Ammon's horn (tissue), 1 donor: ENCODE measurements around the gene SNX5.
"Not testable (repeated sequence)": the region's sequence is repeated elsewhere in the genome, so short reads cannot be mapped to it uniquely, and the experiment has no call there.

Experiments used
- DNase-seq: peaks from one replicate; pipeline ENCODE4 v3.0.0-alpha.2; 2016; ENCODE audit warnings: low spot score

The SNX5 gene

DNA sequence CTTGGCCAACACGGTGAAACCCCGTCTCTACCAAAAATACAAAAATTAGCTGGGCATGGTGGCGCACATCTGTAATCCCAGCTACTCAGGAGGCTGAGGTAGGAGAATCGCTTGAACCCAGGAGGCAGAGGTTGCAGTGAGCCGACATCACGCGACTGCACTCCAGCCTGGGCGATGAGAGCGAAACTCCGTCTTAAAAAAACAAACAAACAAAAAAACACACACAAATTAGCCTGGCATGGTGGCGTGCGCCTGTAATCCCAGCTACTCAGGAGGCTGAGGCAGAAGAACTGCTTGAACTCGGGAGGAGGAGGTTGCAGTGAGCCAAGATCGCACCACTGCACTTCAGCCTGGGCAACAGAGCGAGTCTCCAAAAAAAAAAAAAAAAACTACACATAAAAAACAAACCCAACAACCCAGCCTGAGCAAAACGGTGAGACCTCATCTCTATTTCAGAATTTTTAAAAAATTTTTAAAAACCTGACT, 8.2 kb downstream of the SNX5 start:
- not testable (repeated sequence) for DNase-seq

DNA sequence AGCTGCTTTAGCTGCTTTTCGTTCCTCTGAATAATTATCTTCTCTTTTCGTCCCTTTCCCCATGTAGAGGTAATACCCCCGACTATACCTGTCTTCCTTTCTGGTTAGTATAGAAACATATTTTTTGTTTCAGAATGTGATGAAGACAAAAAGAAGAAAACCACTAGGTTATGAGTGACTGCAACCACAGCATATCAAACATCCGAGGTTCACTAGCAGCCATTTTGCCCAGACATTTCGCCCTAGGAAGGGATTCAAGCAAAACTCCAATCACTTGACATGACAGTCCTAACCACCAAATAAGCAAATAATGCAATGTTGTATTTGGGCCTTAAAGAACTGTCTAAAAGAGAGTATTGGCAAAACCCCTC, 9.4 kb downstream of the SNX5 start:
- no peak for DNase-seq

DNA sequence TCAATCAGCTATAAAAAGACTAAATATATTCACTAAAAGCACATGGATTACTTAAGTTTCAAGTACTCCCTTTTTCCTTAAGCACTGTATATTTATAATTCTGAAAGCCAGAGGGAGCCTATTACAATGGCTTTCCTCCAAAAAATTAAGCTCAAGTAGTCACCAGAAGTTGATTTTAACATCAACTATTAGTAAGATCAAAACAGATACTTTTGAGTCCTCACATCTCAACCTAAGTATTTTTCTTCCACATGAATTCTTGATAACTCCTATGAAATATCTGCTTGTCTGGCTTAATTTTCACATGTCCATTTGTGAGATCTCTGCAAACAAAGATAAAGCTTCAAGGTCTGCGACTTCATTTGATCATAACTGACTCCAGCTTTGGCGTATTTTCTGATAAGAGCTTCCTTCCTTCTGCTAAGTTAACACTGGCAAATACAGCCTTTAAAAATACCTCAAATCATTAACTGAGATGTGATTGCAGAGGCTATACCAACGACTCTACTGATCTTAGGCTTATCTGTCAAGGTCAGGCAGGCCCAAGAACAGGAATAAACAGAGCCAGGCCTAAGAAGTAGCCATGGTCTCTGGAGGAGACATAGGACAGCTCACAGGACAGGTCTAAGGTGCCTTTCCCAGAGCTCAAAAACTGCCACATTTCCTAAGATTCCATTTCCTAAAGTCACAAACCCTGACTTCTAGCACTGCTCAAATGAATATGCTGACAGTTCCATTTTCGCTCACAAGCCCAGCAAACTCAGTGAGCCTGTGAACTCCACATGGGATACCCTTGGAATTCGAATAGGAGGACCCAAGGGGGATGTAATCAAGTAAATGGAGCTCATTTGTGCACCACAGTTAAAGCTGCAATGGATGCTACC, 10.0 kb downstream of the SNX5 start:
- DNase-seq, result no peak

DNA sequence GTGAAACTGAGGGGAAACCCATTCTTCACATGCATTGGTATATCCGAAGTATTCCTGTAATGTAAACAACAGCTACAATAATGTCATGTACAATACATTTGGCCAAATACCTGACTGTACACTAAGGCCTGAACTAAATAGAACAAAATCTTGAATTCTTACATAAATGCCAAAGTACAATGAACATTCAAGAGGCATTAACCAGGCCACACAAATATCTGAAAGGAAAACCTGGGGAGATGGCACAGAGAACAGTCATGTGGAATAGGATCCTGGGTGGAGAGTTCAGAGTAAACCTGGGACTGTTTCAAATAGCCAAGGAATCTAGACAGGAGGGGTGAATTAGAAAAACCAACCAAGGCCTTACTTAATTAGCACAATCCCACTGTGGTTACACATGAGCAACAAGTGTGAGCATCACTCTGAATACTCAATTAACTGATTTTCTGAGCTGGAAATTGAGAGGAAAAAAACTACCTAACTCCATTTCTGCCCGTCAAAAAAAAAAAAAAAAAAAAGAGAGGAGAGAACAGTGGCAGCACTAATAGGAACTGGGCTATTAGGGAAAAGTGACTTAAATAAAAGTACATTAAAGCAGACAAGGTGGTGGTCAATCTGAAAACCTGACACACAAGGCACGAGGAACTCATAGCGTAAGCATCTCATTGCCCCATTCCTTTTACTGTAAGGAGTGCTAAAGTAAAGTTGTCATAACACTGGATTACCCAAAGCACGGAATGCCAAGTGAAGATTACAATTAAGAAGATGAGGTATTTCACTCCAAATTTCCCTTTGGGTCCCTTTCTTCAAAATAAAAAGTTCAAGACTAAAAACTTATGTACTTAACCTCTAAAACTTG, 10.9 kb downstream of the SNX5 start:
- DNase-seq, result no peak

DNA sequence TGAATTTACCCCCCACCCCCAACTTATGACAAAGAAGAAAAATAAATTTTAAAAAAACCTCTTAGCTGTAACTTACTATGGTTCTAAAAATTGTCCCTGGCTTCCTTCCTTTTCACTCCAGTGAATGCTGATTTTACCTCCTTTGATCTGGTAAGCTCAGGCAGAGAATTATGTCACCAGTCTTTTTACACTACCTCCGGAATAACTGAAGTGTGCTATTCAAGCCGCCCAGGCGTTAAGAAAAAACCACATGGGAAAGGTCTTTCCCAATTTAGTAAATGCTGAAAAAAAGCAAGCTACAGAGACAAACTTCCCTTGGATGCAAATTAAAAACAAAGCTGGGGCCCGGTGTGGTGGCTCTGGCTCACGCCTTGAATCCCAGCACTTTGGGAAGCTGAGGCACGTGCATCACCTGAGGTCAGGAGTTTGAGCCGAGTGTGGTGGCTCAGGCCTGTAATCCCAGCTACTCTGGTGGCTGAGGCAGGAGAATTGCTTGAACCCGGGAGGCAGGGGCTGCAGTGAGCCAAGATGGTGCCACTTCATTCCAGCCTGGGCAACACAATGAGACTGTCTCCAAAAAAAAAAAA, 12.4 kb downstream of the SNX5 start:
- DNase-seq, result no peak

DNA sequence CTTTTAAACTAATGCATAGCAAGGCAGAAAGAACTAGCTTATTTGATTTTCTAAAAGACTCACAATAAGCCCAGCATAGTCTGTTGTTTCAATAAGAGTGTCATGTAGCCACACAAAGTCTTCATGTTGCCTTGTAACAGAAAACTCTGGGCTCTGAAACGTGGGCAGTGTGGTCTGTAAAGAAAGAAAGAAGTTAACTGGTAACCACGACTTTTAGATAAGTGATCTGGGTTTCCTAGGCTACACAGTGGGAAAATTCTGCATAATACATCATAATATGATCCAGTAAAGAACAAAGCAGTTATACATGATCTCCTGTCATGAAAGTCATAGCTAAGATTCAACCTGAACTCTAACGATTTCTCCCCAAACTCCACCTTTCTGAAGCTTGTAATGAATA, 13.3 kb downstream of the SNX5 start:
- no peak for DNase-seq

DNA sequence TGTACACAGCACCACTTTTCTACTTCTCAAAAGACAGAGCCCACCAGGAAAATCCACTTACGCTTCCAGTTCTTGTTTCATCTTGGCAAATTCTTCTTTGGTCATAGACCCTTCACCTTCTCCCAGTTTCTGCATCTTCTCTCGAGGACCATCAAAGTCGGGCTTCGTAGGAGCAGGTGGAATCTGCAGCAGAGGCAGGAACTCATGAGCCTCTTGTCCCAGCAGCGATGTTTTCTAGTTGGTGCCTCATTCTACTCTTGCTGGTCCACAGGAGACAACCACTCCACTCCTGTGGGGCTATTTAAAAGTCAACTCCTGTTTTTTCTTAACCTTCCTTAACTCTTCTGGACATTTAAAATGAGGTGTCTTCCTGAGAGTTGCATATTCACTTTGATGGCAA, 14.7 kb downstream of the SNX5 start:
- DNase-seq, result no peak

DNA sequence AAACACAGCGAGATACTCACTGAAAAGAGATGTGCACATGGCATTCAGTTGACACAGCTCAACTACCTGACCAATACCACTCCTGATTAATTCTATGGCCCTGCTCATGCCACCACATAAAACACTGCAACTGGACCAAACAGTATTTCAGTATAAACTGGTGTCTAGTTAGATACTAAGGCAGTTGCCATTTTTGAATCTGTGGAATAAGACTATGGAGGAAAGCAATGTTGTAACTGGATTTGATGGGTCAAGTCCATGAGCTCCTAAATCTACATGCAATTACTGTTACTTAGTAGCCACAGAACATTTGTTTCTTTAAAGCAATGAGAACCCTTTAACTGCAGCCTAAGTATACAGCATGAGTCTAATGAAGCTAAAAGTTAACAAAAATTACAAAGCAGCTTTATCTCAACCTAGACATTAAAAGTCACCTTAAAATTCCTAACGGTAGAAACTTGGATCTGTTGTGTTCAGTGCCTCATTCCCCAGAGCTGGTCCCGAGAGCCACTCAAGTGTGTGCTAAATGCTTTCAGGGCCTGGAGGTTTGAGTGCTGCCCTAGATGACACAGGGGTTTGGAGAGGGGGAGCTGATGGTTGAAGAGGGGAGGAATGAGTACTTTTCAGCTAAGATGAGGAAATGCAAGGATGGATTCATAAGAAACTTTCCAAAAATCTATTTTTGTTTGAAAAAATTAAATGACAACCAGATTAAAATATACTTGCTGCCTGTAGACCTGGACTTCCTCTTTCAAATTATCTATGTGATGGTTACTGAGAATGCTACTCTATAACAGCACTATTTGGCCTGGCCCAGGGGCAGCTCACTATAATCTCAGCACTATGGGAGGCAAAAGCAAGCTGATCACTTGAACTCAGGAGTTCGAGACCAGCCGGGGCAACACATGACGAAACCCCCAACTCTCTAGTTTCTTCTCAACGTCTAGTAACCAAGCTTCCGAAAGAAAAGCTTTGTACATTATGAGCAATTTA, 15.6 kb downstream of the SNX5 start:
- no peak for DNase-seq

DNA sequence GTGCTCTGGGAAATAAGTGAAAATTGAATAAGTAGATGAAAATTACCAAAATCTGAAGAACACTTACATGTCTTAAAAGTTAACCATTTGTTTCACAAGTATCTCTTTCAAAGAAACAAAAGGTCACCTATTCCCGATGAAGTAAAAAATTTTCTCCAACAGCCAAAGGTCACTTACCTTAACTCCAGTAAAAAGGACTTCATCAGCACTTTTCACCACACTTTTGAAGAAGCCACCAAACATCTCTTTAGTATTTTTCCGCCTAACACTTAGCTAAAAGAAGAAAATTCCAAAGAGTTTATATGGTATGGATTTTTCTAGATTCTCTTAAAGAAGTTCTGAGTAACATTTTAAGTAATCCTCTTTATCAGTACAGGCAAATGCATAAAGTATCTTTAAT, 17.3 kb downstream of the SNX5 start:
- no peak for DNase-seq

DNA sequence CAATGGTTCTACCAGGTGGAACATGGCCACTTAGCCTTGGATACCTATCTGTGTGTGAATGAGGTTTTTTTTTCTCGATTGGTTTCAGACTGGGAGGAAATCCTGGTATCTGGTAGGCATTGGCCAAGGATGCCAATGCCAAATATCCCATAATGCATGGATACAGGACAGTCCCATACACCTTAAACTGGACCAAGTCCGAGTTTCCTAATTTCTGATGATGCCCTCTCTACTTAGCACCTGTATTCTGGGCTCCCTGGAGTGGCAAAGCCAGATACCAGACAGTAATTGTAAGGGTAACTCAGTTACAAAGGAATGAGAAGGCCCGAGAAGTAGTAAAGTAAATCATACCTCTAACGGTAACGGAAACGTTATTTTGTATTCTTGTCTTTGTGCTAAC, 17.9 kb downstream of the SNX5 start:
- no peak for DNase-seq

DNA sequence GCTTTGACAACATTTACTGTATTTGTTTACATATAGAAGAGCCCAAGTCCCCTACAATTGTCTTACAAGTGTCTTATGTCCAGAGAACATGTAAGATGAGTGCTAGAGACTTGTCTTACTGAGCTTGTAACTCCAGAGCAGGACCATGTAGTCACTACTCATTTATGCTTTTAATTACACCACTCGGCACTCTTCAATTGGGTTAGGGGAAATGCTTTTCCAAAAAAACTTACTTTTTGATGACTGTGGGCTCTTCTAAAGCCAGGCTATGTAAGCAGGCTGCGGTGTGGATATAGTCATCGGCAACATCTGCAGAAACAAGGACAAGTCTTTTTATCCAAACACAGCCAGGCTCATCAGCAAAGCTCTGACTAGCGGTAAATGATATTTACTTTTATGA, 18.7 kb downstream of the SNX5 start:
- no peak for DNase-seq

DNA sequence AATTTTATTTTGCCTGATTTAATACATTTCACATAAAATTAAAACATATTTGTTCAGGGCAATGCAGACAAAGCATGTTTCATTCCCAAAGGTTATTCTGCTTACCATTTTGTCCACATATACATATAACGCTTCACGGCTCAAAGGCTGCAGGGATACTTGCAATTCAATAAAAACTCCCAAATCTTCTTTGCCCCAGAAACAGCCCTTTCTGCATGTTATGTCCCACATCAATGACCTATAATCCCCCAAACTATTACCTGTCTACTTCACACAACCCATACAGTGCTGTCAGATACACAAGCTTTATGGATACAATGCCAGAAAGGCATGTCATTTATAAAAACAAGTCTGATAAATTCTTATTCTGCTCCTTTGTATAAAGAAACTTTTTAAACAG, 20.2 kb downstream of the SNX5 start:
- DNase-seq, result no peak

DNA sequence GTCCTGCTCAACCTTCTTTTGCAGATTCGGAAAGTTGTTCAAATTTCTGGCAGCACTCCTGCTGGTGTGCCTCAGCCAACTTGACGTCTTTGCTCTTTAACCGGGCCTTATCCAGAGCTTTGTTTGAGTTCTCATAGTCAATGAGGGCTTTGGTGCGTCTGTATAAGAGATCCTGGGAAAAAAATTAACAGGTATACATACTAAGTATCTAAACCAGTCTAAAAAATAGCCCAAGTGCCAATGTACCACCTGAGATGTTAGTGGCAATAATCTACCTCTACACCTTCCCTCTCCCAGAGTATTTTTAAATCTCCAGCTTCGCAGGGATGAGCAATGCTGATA, 21.1 kb downstream of the SNX5 start:
- DNase-seq, result no peak

DNA sequence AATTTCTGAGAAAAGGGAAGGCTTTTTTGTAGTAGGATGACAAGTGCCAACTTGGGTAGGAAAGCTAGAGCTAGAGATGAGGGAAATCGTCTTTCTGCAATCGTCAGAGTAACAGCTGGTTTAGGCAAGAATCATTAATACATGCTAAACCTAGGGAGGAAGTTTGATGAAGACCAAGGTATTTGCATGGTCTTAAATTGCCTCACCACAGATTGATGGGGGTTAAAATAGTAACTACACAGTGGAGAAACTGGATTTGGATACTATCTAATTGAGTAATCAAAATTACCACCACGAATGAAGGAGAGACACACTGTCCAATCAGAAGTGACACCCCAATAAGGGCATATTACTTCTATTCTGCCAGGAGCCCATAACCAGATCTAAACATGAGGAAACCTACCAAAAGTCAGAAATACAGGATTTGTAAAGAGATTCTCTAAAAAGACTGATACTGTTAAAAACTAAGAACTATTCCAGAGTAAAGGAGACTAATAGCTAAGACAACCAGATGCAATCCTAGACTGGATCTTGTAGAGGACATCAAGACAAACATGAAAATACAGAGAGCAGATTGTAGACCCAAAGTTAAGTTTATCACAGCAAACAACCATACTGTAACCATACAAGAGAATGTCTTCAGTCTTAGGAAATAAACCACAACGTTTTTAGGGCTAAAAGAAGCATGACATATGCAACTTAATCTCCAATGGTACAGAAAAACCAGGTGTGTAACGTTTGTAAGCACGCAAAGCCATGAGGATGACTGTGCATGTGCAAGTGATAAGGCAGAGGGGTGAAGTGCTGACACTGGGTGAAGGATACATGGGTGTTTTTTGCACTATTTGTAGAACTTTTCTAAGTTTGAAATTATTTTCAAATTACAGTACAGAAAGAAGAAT, 21.8 kb downstream of the SNX5 start:
- DNase-seq, result no peak

DNA sequence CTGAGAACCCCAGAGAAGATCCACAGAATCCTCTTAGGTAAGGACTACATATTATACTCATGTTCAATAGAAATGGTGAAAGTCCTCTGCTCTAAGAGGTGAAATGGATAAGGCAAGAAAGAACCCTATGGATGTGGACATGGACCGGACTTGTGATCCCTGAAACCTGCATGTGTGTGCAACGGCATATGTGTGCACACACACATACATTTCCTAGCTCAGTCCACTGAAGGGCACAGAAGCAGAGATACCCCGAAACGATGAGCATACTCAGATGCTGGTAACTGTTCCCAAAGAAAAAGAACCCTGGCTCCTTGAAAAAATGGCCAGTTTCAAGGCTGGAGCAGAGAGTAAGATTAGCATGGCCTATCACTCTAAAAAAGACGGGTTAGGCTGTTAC, 22.6 kb downstream of the SNX5 start:
- no peak for DNase-seq

DNA sequence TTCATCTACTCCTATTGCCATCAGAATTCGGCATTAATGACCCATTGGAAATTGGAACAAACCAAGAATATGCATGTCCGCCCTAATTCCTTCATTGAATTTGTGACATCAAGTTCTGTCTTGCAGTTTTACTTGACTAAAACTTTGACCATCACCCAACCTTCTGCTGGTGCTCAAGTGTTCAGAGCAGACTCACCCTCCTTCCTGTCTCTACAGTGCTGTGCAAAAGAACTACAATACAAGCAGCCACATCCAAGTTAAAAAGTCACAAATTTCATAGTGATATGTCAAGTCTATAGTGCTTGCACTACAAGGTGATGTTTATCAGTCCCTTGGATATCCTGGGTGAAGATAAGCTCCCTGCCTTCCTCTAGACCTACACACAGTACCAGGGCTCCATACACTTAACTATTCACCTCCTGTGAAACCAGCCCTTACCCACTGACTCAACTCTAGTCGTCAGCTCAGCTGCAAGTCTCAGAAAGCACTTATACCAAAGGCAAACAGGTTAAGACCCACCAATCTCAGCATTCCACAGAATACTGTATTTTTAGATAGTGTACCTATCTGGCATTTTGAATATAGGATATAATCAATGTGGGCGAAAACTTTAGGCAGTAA, 23.6 kb downstream of the SNX5 start:
- DNase-seq, result no peak

DNA sequence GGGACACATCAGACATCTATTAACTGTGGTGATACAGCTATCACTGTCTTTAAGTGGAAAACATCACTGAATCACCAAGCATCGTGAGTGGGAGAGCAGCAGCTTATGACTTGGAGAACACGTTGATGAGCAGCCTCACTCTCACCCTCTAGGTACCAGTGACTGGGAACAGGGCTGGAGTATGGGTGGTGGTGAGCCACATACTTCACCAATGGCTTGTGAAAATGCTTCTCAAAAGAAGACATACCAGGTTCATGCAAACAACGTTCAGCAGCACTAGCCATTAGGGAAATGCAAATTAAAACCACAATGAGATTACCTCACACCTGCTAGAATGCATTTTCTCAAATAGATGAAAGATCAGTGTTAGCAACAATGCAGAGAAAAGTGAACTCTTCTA, 25.3 kb downstream of the SNX5 start:
- no peak for DNase-seq

DNA sequence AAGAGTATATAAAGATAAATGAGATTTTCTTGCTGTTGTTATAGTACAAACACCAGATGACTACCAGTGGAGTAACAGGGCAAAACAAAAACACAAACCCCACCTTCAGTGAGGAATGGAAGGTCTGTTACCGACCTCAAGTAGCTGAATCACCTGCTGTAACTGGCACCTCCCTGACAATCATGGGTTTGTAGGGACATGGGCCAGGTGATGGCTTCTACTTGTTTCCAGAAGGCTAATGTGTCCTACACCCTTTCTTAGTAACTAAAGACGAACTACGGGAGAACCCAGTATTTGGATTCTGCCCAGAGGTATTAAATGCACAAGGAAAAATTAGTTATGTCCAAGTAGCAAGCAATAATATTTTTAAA, 26.8 kb downstream of the SNX5 start:
- no peak for DNase-seq

DNA sequence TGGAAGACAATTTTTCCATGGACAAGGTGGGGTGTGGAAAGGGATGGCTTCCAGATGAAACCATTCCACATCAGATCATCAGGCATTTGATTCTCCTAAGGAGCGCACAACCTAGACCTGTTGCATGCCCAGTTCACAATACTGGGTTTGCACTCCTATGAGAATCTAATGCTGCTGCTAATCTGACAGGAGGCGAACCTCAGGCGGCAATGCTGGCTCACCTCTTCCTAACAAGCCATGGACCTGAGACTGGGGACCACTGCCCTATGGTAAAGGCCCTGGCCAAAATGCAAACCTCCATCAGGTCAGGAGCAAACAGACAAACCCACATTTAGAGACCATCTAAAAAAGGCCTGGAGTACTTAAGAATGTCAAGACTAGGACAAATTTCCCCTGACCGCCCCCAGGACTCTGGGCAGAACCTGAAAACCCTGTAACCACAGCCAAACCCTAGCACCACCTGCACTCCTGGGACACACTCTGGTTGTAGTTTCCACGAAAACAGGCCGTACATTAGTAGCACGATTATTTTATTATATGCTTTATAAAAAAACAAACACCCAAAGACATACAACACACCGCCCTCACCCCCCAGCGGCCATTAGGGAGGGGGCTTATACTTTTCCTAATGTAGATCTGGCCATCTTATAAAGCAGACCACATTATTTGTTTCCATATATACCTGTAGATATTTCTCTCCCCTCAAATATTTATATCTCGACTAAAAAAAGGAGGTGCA, 27.3 kb downstream of the SNX5 start:
- DNase-seq, result no peak
